GM18505 (cell line): Measurements from ENCODE around the gene DESI1.
"Not testable (repeated sequence)": the region's sequence is repeated elsewhere in the genome, so short reads cannot be mapped to it uniquely, and the experiment has no call there.

Experiments used
- ATAC-seq: cut with Tn5 transposase; IDR thresholded peaks from one replicate; pipeline ENCODE4 v1.9.1; 2021; ENCODE audit not compliant: unreplicated experiment
- POLR2A ChIP-seq: IDR thresholded peaks from 4 replicates; pipeline ENCODE4 v1.6.1; 2011; ENCODE audit warnings: borderline replicate concordance; ENCODE audit not compliant: insufficient read depth, insufficient read length; ENCODE audit errors: extremely low read depth

Gene DESI1

GRCh38 chr22:41650229-41650628 is 29.4 kb upstream of the DESI1 start:
- TF ChIP-seq POLR2A, result no peak
- no peak for ATAC-seq

- TF ChIP-seq POLR2A, result no peak
- no peak for ATAC-seq
Observed at GRCh38 chr22:41648432-41648831, 27.6 kb upstream of the DESI1 start.

- no peak for TF ChIP-seq POLR2A
- ATAC-seq, result no peak
Observed at GRCh38 chr22:41647771-41648170, 26.9 kb upstream of the DESI1 start.

GRCh38 chr22:41642331-41643110 is 21.7 kb upstream of the DESI1 start:
- no peak for TF ChIP-seq POLR2A
- ATAC-seq, result no peak

GRCh38 chr22:41641854-41642253 is 21.0 kb upstream of the DESI1 start:
- ATAC-seq, result no peak
- TF ChIP-seq POLR2A, result no peak

- no peak for ATAC-seq
- TF ChIP-seq POLR2A, result no peak
Observed at GRCh38 chr22:41638748-41639147, 17.9 kb upstream of the DESI1 start.

GRCh38 chr22:41638124-41638523 is 17.3 kb upstream of the DESI1 start:
- ATAC-seq, result no peak
- TF ChIP-seq POLR2A, result no peak

- ATAC-seq, result not testable (repeated sequence)
Observed at GRCh38 chr22:41637623-41638022, 16.8 kb upstream of the DESI1 start.

GRCh38 chr22:41636467-41636866 is 15.6 kb upstream of the DESI1 start:
- TF ChIP-seq POLR2A, result no peak

GRCh38 chr22:41634610-41635009 is 13.8 kb upstream of the DESI1 start:
- ATAC-seq, result not testable (repeated sequence)

More at GRCh38 chr22:41636467-41636866, 15.6 kb upstream of the DESI1 start:
- ATAC-seq, result no peak

- ATAC-seq, result not testable (repeated sequence)
Observed at GRCh38 chr22:41631615-41632014, 10.8 kb upstream of the DESI1 start.

- not testable (repeated sequence) for ATAC-seq
Observed at GRCh38 chr22:41631115-41631514, 10.3 kb upstream of the DESI1 start.

GRCh38 chr22:41625577-41625976 is 4.7 kb upstream of the DESI1 start:
- no peak for TF ChIP-seq POLR2A
- no peak for ATAC-seq

GRCh38 chr22:41621911-41622179 is 1.0 kb upstream of the DESI1 start:
- TF ChIP-seq POLR2A, result no peak
- no peak for ATAC-seq

GRCh38 chr22:41621099-41621910 is 462 bp upstream of the DESI1 start, which contains the start of gene XRCC6:
TSS of gene XRCC6 (plus strand) at chr22:41621295. CDS start at chr22:41622005, 710 bp downstream.
- TF ChIP-seq POLR2A, result peak; percentile 86
- ATAC-seq, result peak; percentile 72

GRCh38 chr22:41619979-41620588 is 759 bp downstream of the DESI1 start:
- TF ChIP-seq POLR2A, result no peak
- ATAC-seq, result peak; percentile 11
